Lower leg skin (tissue), 3 donors: ENCODE measurements around the gene POMT2.

ENCODE experiments used
- CTCF ChIP-seq, 3 donors: fragments of 450-650 bp; IDR thresholded peaks; one replicate each; pipeline ENCODE4 v1.5.1; 2016; ENCODE audit warnings: antibody characterized with exemption in 3 of 3, mild to moderate bottlenecking in 3 of 3, moderate library complexity in 2 of 3
- POLR2A ChIP-seq, 2 donors: fragments of 450-650 bp; IDR thresholded peaks; one replicate each; pipeline ENCODE4 v1.6.1; 2016 to 2017; ENCODE audit warnings: antibody characterized with exemption in 2 of 2, mild to moderate bottlenecking in 1 of 2, moderate library complexity in 1 of 2

GRCh38 chr14:77320238-77320935 is at the start of gene POMT2:
- TF ChIP-seq CTCF (IDR thresholded peaks at IDR 0.05) (peak in 1 of 3 donors; percentile 46), POLR2A (IDR thresholded peaks at IDR 0.05) (no peak)
